VCaP (cell line): ENCODE results near the gene KIF21A.

ENCODE experiments used
- H3K27ac ChIP-seq: fragments of 450-650 bp; 2 replicates; pipeline ENCODE4 v1.5.1; 2017
- TF ChIP-seq, protein P1 (sequence below): fragments of 450-650 bp; conservative IDR thresholded peaks from 2 replicates; pipeline ENCODE4 v1.5.1; 2017; ENCODE audit warnings: mild to moderate bottlenecking, moderate library complexity

Gene KIF21A

DNA sequence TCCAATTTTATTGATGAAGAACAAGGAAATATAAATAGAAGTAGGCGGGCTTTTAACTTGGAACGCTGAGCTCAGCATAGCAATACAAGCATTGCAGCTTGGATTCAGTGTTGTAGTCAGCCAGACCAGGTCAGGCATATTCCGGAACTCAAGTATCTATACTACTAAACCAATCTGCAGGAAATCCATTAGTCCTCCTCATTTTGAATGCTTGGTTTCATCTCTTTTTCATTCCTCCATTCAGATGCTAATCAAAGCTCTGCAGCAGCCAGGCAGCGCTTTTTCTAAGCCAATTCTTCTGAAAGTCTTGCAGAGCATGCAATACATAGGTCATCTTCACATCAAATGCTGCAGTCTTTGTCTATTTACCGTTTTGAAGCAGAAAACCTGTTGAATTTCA, 49.0 kb downstream of the KIF21A start:
- TF ChIP-seq, protein P1, sequence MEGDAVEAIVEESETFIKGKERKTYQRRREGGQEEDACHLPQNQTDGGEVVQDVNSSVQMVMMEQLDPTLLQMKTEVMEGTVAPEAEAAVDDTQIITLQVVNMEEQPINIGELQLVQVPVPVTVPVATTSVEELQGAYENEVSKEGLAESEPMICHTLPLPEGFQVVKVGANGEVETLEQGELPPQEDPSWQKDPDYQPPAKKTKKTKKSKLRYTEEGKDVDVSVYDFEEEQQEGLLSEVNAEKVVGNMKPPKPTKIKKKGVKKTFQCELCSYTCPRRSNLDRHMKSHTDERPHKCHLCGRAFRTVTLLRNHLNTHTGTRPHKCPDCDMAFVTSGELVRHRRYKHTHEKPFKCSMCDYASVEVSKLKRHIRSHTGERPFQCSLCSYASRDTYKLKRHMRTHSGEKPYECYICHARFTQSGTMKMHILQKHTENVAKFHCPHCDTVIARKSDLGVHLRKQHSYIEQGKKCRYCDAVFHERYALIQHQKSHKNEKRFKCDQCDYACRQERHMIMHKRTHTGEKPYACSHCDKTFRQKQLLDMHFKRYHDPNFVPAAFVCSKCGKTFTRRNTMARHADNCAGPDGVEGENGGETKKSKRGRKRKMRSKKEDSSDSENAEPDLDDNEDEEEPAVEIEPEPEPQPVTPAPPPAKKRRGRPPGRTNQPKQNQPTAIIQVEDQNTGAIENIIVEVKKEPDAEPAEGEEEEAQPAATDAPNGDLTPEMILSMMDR, result no peak

DNA sequence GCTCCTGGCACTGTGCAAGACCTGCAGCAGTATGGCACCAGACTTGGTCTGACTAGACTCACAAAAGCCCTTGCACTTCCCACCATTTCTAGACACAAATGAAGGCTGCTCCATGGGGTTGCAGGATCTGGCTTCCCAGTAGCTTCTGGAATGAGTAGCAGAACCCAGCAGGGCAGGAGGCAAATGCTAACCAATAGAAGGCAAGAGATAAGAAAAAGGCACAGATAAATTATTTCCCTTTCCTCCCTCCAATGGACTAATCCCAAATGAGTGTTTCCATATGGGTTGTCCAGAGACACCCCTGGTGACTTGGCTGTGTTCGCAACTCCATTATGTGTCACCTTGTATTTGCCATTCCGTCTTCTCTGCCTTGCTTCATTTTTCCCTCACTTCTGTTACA, 49.7 kb downstream of the KIF21A start:
- TF ChIP-seq, protein P1, result no peak
- peak overlapping the region; percentile 32 for H3K27ac ChIP-seq

More for the DNA sequence above, 49.0 kb downstream of the KIF21A start:
- no peak overlapping the region for H3K27ac ChIP-seq

- TF ChIP-seq, protein P1, result no peak
- H3K27ac ChIP-seq, result peak overlapping the region; percentile 32
These were observed 50.6 kb downstream of the KIF21A start for GRCh38 chr12:39392154-39392925.

DNA sequence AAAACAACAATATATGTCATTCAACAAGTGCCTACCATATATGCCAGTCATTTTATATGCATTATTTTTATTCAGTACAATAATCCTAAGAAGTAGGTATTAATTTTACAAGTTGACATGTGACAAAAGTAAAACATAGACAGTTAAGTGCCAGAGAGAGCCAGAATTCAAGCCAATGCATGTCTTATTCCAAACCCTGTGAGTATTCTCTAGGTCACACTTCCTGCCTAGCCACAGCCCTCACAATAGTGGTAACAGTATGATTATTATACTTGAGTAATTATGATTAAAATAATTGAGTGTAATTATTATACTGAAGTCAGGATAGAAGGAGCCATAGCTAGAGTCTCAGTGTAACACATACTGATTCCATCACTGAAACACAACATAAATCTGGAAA, 52.2 kb downstream of the KIF21A start:
- H3K27ac ChIP-seq, result no peak overlapping the region
- TF ChIP-seq, protein P1, result no peak

DNA sequence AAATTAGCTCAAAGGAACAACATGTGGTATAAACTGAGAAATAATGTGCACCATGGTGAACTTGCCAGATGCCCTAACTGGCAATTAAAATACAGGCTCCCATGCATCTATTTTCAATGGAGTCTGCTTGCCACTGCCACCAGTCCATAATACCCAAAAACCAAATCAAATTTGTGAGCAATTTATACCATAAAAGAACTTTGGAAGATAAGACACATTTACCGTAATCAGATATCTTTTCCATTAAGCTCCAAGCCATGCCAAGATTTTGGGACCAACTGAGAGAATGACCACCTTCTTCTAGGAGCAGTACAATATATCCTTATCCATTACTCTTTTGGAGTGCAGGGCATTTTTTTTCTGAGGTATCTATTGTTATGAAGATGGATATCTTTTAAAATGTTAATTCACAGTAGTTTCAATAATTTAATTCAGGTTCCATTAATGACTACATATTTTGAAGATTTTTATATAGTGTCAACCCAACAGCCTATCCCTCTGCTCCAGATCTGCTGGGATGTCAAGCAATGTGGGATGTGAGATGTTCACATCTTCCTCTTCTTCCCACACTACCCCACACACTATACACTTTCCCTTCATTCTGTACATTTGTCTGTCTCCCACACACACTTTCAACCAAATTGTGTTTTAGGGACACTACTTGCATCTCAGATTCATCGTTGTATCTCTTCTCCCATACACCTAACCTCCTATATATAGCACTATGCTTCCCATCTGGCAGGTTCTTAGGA, 53.3 kb downstream of the KIF21A start:
- no peak overlapping the region for H3K27ac ChIP-seq
- TF ChIP-seq, protein P1, result no peak

GRCh38 chr12:39386335-39386734, 56.6 kb downstream of the KIF21A start:
- H3K27ac ChIP-seq, result no peak overlapping the region
- TF ChIP-seq, protein P1, result no peak

GRCh38 chr12:39383114-39383513, 59.8 kb downstream of the KIF21A start:
- TF ChIP-seq, protein P1, result no peak

More at GRCh38 chr12:39383114-39383513, 59.8 kb downstream of the KIF21A start:
- no peak overlapping the region for H3K27ac ChIP-seq
